Activated CD8-positive, alpha-beta memory T cell treated with anti-CD3 and anti-CD28 coated beads, Interleukin-2, amount 50 U/mL, for 1 hour (primary cell): Measurements from ENCODE around the gene TRIM26.
"Not testable (repeated sequence)": the region's sequence is repeated elsewhere in the genome, so short reads cannot be mapped to it uniquely, and the experiment has no call there.

ENCODE experiments used
- DNase-seq: peaks from one replicate; pipeline ENCODE4 v3.0.0-alpha.2; 2020; ENCODE audit errors: extremely low read depth

Gene TRIM26

GRCh38 chr6:30169658-30170614 lies 43.3 kb downstream of the TRIM26 start:
- DNase-seq, result no peak

- no peak for DNase-seq
These were observed 44.5 kb downstream of the TRIM26 start for GRCh38 chr6:30168741-30169140.

- DNase-seq, result no peak
These were observed 46.1 kb downstream of the TRIM26 start for GRCh38 chr6:30167101-30167500.

- not testable (repeated sequence) for DNase-seq
These were observed 48.0 kb downstream of the TRIM26 start for GRCh38 chr6:30165238-30165637.

GRCh38 chr6:30164714-30165113 lies 48.5 kb downstream of the TRIM26 start:
- DNase-seq, result no peak

- DNase-seq, result no peak
These were observed 49.1 kb downstream of the TRIM26 start for GRCh38 chr6:30163918-30164654.

- DNase-seq, result no peak
These were observed 49.9 kb downstream of the TRIM26 start, which contains the start of gene TRIM15 for GRCh38 chr6:30163090-30163917. Gene TRIM15, plus strand, starts transcription at chr6:30163546. Its CDS starts 139 bp downstream, at chr6:30163685.

- DNase-seq, result no peak
These were observed 50.7 kb downstream of the TRIM26 start for GRCh38 chr6:30162265-30163089.

GRCh38 chr6:30160785-30161531 lies 52.2 kb downstream of the TRIM26 start, which contains the start of gene TRIM10:
Gene TRIM10, minus strand, starts transcription at chr6:30161211. Its CDS starts 353 bp downstream, at chr6:30160858.
- DNase-seq, result no peak

GRCh38 chr6:30160008-30160784 lies 53.0 kb downstream of the TRIM26 start:
- no peak for DNase-seq

- no peak for DNase-seq
These were observed 54.6 kb downstream of the TRIM26 start for GRCh38 chr6:30158475-30159040.

GRCh38 chr6:30157999-30158398 lies 55.2 kb downstream of the TRIM26 start:
- no peak for DNase-seq

- no peak for DNase-seq
These were observed 55.6 kb downstream of the TRIM26 start for GRCh38 chr6:30157581-30157980.

- no peak for DNase-seq
These were observed 56.4 kb downstream of the TRIM26 start for GRCh38 chr6:30156774-30157173.

GRCh38 chr6:30156262-30156599 lies 57.0 kb downstream of the TRIM26 start:
- DNase-seq, result no peak

GRCh38 chr6:30155520-30156261 lies 57.5 kb downstream of the TRIM26 start:
- no peak for DNase-seq

- no peak for DNase-seq
These were observed 58.3 kb downstream of the TRIM26 start for GRCh38 chr6:30154709-30155519.
